Activated CD4-positive, alpha-beta memory T cell treated with anti-CD3 and anti-CD28 coated beads, Interleukin-2, amount 10 ng/mL, durations not matched to agents 7 days and 5 days (primary cell): ENCODE measurements around the gene RASD1. TPM values are rescaled to one million over a fixed set of nuclear protein-coding genes. Genes with fewer than 3 reads are reported as not detected.
"Not testable (repeated sequence)": the region's sequence is repeated elsewhere in the genome, so short reads cannot be mapped to it uniquely, and the experiment has no call there.

Source experiments
- CTCF ChIA-PET: fragments of 350-600 bp; sonication (Branson Sonifier 250); formaldehyde crosslinking; loops from one replicate; lab custom pipeline; 2021; ENCODE audit warnings: antibody characterized with exemption, inconsistent platforms; lab: Charles Lee
- POLR2A ChIA-PET: fragments of 350-600 bp; sonication (Branson Sonifier 250); formaldehyde crosslinking; loops from one replicate; lab custom pipeline; 2021; ENCODE audit warnings: antibody characterized with exemption; lab: Charles Lee
- DNase-seq: peaks from one replicate; pipeline ENCODE4 v3.0.0-alpha.2; 2020
- H3K27ac Mint-ChIP-seq: one replicate; pipeline ENCODE4 v1.8.0; 2021; ENCODE audit warnings: mild to moderate bottlenecking, mixed read lengths
- H3K27me3 Mint-ChIP-seq: one replicate; pipeline ENCODE4 v1.8.0; 2021; ENCODE audit warnings: mixed read lengths
- H3K36me3 Mint-ChIP-seq: one replicate; pipeline ENCODE4 v1.8.0; 2021; ENCODE audit warnings: low read depth, mixed read lengths
- H3K4me1 Mint-ChIP-seq: one replicate; pipeline ENCODE4 v1.8.0; 2021; ENCODE audit warnings: mixed read lengths
- H3K4me3 Mint-ChIP-seq: one replicate; pipeline ENCODE4 v1.8.0; 2021; ENCODE audit warnings: mild to moderate bottlenecking, mixed read lengths
- H3K9me3 Mint-ChIP-seq: one replicate; pipeline ENCODE4 v1.8.0; 2021; ENCODE audit warnings: mixed read lengths
- total RNA-seq, 2 experiments: library from RNA; stranded (reverse); gene quantifications; one replicate each; pipeline ENCODE4 v1.2.3, GENCODE V29; 2021

The RASD1 gene
- total RNA-seq, 2 experiments from 2014 or later: 1.5 to 2.0 TPM

- Mint-ChIP-seq H3K27me3 (peaks cover 16% of the 10 kb centered on the region), H3K27ac (no peak overlapping the region), H3K4me1 (peaks cover 15% of the 10 kb centered on the region), H3K4me3 (peak overlapping the region; percentile 47), H3K36me3 (peaks cover 18% of the 10 kb centered on the region), H3K9me3 (no peaks in the 10 kb centered on the region)
- POLR2A ChIA-PET: interaction anchor here (1.1 kb wide), 1 partner anchor 316 kb away, joined by 4 read pairs; no protein-coding TSS in a partner anchor
- CTCF ChIA-PET: interaction anchor here (2.0 to 3.5 kb wide), 3 partner anchors 8 to 147 kb away, joined by 4 to 51 read pairs (median 28); no protein-coding TSS in a partner anchor
- DNase-seq: no peak
These were observed 1.2 kb downstream of the RASD1 start for GRCh38 chr17:17494870-17495535.

GRCh38 chr17:17494499-17494869, 1.7 kb downstream of the RASD1 start:
- no peak for DNase-seq
- Mint-ChIP-seq H3K36me3 (peaks cover 21% of the 10 kb centered on the region), H3K27ac (no peak overlapping the region), H3K9me3 (no peaks in the 10 kb centered on the region), H3K4me3 (no peak overlapping the region), H3K4me1 (peaks cover 17% of the 10 kb centered on the region), H3K27me3 (peaks cover 16% of the 10 kb centered on the region)
- ChIA-PET CTCF (interaction anchor here (3.5 kb wide), 1 partner anchor 75 kb away, joined by 28 read pairs; no protein-coding TSS in a partner anchor), POLR2A (no interaction called here)

- Mint-ChIP-seq H3K4me1 (peaks cover 17% of the 10 kb centered on the region), H3K27ac (no peak overlapping the region), H3K9me3 (no peaks in the 10 kb centered on the region), H3K4me3 (no peak overlapping the region), H3K36me3 (peaks cover 21% of the 10 kb centered on the region), H3K27me3 (peaks cover 15% of the 10 kb centered on the region)
- ChIA-PET CTCF (no interaction called here), POLR2A (no interaction called here)
- no peak for DNase-seq
These were observed 2.2 kb downstream of the RASD1 start for GRCh38 chr17:17493986-17494466.

GRCh38 chr17:17493249-17493985, 2.8 kb downstream of the RASD1 start:
- Mint-ChIP-seq H3K4me3 (no peak overlapping the region), H3K36me3 (peaks cover 21% of the 10 kb centered on the region), H3K9me3 (no peaks in the 10 kb centered on the region), H3K27ac (no peak overlapping the region), H3K27me3 (peaks cover 14% of the 10 kb centered on the region), H3K4me1 (peaks cover 17% of the 10 kb centered on the region)
- POLR2A ChIA-PET: no interaction called here
- CTCF ChIA-PET: no interaction called here
- DNase-seq: no peak

DNA sequence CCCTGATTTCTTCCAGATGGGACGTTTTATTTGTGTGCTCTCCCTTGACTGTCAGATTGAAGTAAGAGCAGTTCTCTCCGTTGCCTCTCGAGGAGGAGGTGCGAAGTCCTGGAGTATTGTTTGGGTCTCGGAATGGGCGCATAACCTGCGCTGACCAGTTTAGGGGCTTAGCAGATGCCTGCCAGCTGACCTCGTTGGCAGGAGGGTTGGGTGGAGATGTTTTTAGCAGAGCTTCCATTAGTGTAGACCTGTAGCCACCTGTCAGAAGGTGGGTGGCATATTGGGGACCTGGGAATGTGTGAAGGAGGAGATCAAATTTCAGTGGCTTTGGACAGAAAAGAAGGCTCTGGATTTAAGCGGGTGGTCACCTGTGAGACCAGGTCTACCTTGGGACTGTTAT, 3.6 kb downstream of the RASD1 start:
- Mint-ChIP-seq H3K4me1 (peaks cover 21% of the 10 kb centered on the region), H3K36me3 (peaks cover 27% of the 10 kb centered on the region), H3K9me3 (no peaks in the 10 kb centered on the region), H3K27me3 (peaks cover 14% of the 10 kb centered on the region), H3K4me3 (no peak overlapping the region), H3K27ac (no peak overlapping the region)
- no peak for DNase-seq
- ChIA-PET POLR2A (no interaction called here), CTCF (no interaction called here)

DNA sequence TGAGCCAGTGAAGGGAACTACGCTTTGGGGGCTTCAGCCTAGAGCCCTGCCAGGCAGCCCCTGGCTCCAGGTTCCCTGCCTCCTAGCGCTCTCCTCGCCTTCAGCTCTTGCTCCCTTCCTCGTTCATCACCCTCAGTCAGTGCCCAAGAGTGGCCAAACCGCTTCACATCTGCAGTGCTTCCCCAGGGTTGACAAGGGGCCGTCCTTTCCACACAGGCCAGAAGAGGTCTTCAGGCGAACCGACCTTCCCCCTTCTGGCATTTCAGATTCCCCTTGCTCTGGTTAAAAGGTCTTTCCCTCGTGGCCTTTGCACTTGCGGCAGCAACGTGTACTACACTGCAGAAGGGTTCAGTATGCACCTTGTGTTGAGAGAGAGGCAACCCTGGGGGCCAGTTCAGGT, 4.1 kb downstream of the RASD1 start:
- Mint-ChIP-seq H3K27ac (no peak overlapping the region), H3K4me3 (no peak overlapping the region), H3K27me3 (peaks cover 14% of the 10 kb centered on the region), H3K9me3 (no peaks in the 10 kb centered on the region), H3K4me1 (peaks cover 18% of the 10 kb centered on the region), H3K36me3 (peaks cover 32% of the 10 kb centered on the region)
- ChIA-PET POLR2A (no interaction called here), CTCF (no interaction called here)
- no peak for DNase-seq

GRCh38 chr17:17491546-17491988, 4.6 kb downstream of the RASD1 start:
- peaks cover 36% of the 10 kb centered on the region for H3K36me3 Mint-ChIP-seq
- no peaks in the 10 kb centered on the region for H3K9me3 Mint-ChIP-seq
- DNase-seq: no peak
- ChIA-PET POLR2A (no interaction called here), CTCF (no interaction called here)
- H3K27me3 Mint-ChIP-seq: peaks cover 14% of the 10 kb centered on the region
- peaks cover 18% of the 10 kb centered on the region for H3K4me1 Mint-ChIP-seq
- H3K4me3 Mint-ChIP-seq: no peak overlapping the region
- no peak overlapping the region for H3K27ac Mint-ChIP-seq

GRCh38 chr17:17491031-17491471, 5.1 kb downstream of the RASD1 start:
- H3K9me3 Mint-ChIP-seq: no peaks in the 10 kb centered on the region
- POLR2A ChIA-PET: no interaction called here
- CTCF ChIA-PET: interaction anchor here (1.0 kb wide), 1 partner anchor 99 kb away, joined by 3 read pairs; no protein-coding TSS in a partner anchor
- no peak overlapping the region for H3K27ac Mint-ChIP-seq
- peaks cover 18% of the 10 kb centered on the region for H3K4me1 Mint-ChIP-seq
- H3K4me3 Mint-ChIP-seq: no peak overlapping the region
- DNase-seq: no peak
- H3K27me3 Mint-ChIP-seq: peaks cover 14% of the 10 kb centered on the region
- peaks cover 36% of the 10 kb centered on the region for H3K36me3 Mint-ChIP-seq

DNA sequence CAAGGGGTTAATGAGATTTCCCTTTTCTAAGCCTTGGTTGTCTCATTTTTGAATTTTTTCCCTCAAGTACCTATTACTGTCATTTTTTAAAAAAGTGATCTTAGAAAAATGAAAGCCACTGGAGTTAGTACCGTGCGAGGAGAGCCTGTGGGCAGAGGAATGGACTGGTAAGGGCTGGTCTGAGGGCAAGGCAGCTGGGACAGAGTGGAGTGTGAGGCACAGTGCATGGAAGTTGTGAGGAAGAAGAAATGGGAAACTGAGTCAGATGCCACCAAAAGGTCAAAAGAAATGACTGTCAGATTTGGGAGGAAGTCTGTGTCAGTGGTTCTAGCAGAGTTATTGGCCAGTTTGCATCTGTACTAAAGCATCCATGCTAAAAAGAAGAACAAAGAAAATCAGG, 8.2 kb downstream of the RASD1 start:
- H3K4me3 Mint-ChIP-seq: no peak overlapping the region
- H3K4me1 Mint-ChIP-seq: peaks cover 14% of the 10 kb centered on the region
- H3K9me3 Mint-ChIP-seq: no peaks in the 10 kb centered on the region
- H3K27ac Mint-ChIP-seq: no peak overlapping the region
- ChIA-PET POLR2A (no interaction called here), CTCF (no interaction called here)
- DNase-seq: no peak
- peaks cover 46% of the 10 kb centered on the region for H3K36me3 Mint-ChIP-seq
- no peaks in the 10 kb centered on the region for H3K27me3 Mint-ChIP-seq

DNA sequence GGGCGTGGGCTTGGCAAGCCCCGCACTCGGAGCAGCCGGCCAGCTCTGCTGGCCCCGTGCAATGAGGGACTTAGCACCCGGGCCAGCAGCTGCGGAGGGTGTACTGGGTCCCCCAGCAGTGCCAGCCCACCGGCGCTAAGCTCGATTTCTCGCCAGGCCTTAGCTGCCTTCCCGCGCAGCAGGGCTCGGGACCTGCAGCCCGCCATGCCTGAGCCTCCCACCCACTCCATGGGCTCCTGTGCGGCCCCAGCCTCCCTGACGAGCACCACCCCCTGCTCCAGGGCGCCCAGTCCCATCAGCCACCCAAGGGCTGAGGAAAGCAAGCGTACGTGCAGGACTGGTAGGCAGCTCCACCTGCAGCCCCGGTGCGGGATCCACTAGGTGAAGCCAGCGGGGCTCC, 9.8 kb downstream of the RASD1 start:
- not testable (repeated sequence) for H3K27me3 Mint-ChIP-seq, H3K27ac Mint-ChIP-seq, DNase-seq, H3K9me3 Mint-ChIP-seq, H3K4me3 Mint-ChIP-seq
- peaks cover 28% of the 10 kb centered on the region for H3K4me1 Mint-ChIP-seq
- peaks cover 38% of the 10 kb centered on the region for H3K36me3 Mint-ChIP-seq
- POLR2A ChIA-PET: interaction anchor here (1.5 kb wide), 1 partner anchor 10 kb away, joined by 4 read pairs; the partner anchor contains the start of gene RASD1
- CTCF ChIA-PET: interaction anchor here (0.8 to 1.1 kb wide), 2 partner anchors 10 kb away, joined by 3 to 4 read pairs; partner anchors contain the start of gene RASD1

DNA sequence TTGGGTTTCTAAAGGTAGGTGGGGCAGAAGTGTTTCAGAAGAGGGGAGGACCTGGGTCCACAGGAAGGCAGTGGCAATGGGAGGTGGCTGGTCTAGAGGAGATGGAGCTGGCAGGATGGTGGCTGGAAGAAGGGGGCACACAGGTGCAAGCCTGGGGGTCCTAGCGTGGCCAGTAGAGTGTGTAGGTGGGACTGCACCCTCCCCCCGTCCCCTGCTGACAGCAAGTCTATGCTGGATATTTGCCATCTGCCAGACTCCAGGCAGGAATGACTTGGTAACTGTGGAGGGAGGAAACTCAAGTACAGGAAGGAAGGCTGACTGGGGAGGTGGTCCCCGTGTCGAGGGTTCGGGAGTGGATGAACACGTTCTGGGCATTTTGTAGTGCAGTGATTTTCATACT, 10.8 kb downstream of the RASD1 start:
- Mint-ChIP-seq H3K4me3 (no peak overlapping the region), H3K27me3 (no peaks in the 10 kb centered on the region), H3K4me1 (peaks cover 37% of the 10 kb centered on the region), H3K27ac (no peak overlapping the region), H3K9me3 (no peaks in the 10 kb centered on the region), H3K36me3 (peaks cover 40% of the 10 kb centered on the region)
- CTCF ChIA-PET: no interaction called here
- no peak for DNase-seq
- POLR2A ChIA-PET: no interaction called here

- Mint-ChIP-seq H3K27me3 (no peaks in the 10 kb centered on the region), H3K36me3 (peaks cover 39% of the 10 kb centered on the region), H3K9me3 (no peaks in the 10 kb centered on the region), H3K4me3 (no peak overlapping the region), H3K4me1 (peaks cover 42% of the 10 kb centered on the region), H3K27ac (peak overlapping the region; percentile 3)
- ChIA-PET CTCF (interaction anchor here (0.7 kb wide), 1 partner anchor 44 kb away, joined by 3 read pairs; no protein-coding TSS in a partner anchor), POLR2A (no interaction called here)
- no peak for DNase-seq
These were observed 11.7 kb downstream of the RASD1 start for GRCh38 chr17:17484451-17484899.

- Mint-ChIP-seq H3K4me1 (peaks cover 63% of the 10 kb centered on the region), H3K27ac (no peak overlapping the region), H3K9me3 (no peaks in the 10 kb centered on the region), H3K4me3 (no peak overlapping the region), H3K36me3 (peaks cover 32% of the 10 kb centered on the region), H3K27me3 (no peaks in the 10 kb centered on the region)
- CTCF ChIA-PET: no interaction called here
- POLR2A ChIA-PET: no interaction called here
- DNase-seq: no peak
These were observed 14.3 kb downstream of the RASD1 start for GRCh38 chr17:17481860-17482259.
